ENCODE data around the gene PYHIN1.

Gene PYHIN1

DNA sequence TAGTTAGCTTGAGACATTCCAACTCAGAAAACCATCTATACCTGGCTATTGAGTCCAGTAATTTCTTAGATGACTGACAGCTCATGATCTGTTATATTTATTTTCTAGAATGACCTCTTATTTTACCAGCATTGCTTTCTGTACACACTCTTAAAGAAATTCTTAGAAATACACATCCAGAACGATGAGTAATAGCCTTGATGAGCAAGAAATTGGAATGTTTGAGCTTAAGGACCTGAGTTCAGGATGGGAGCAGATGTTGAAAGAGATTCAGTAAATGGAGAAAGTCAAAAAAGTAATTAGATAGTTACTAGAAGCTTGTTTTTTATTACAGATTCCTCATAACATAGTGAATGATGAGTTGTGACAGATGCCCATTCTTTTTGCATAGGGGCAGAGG is 11.7 kb downstream of the PYHIN1 start:
- Histone ChIP-seq H3K4me1 (ENCODE audit: insufficient read depth, low read length, severe bottlenecking) (no peaks in the 10 kb centered on the region), H3K27me3 (ENCODE audit: insufficient read depth, low read length) (no peaks in the 10 kb centered on the region), H3K27ac (ENCODE audit: low read depth, low read length, poor library complexity, severe bottlenecking) (no peak overlapping the region), H3K36me3 (ENCODE audit: insufficient read depth, low read length) (peaks cover 6% of the 10 kb centered on the region; the same call in 1 of the 2 replicates), H3K4me3 (ENCODE audit: low read depth, low read length, poor library complexity, severe bottlenecking) (no peak overlapping the region), H3K9ac (ENCODE audit: low read length) (no peak overlapping the region), H2AFZ (ENCODE audit: low read length) (no peak overlapping the region), H3K9me3 (ENCODE audit: low read length) (no peaks in the 10 kb centered on the region), H3K4me2 (ENCODE audit: low read length) (no peak overlapping the region), H3K79me2 (ENCODE audit: insufficient read depth, low read length) (no peaks in the 10 kb centered on the region), H3F3A (ENCODE audit: insufficient read depth, low read length) (no peaks in the 10 kb centered on the region), H3K9me2 (ENCODE audit: low read depth, low read length) (no peaks in the 10 kb centered on the region), H4K20me1 (ENCODE audit: insufficient read depth, low read length) (no peaks in the 10 kb centered on the region)
- TF ChIP-seq, protein P1, sequence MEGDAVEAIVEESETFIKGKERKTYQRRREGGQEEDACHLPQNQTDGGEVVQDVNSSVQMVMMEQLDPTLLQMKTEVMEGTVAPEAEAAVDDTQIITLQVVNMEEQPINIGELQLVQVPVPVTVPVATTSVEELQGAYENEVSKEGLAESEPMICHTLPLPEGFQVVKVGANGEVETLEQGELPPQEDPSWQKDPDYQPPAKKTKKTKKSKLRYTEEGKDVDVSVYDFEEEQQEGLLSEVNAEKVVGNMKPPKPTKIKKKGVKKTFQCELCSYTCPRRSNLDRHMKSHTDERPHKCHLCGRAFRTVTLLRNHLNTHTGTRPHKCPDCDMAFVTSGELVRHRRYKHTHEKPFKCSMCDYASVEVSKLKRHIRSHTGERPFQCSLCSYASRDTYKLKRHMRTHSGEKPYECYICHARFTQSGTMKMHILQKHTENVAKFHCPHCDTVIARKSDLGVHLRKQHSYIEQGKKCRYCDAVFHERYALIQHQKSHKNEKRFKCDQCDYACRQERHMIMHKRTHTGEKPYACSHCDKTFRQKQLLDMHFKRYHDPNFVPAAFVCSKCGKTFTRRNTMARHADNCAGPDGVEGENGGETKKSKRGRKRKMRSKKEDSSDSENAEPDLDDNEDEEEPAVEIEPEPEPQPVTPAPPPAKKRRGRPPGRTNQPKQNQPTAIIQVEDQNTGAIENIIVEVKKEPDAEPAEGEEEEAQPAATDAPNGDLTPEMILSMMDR (IDR thresholded peaks at IDR 0.05; ENCODE audit: low read length), result no peak
- no peak for TF ChIP-seq EZH2 (IDR thresholded peaks at IDR 0.05; ENCODE audit: borderline replicate concordance, low read length)

DNA sequence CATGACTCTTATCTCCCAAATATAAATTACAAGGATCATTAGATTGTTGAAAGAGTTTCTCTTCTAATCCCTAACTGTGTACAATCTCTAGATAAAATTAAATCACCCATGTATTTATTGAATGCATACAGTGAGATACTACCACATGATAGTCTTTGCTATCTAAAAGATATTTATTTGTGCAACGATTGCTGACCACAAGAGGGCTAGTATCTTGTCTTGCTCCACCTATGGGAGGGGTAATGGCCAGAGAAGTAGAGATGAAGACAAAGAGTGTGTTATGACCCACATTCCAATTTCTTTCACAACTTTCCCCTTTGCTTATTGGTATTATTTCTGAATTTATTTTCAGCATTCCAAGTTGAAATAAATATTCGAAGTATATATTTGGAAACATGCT is 13.7 kb downstream of the PYHIN1 start:
- Histone ChIP-seq H3K9me3 (ENCODE audit: low read length) (no peaks in the 10 kb centered on the region), H3K4me3 (ENCODE audit: low read depth, low read length, poor library complexity, severe bottlenecking) (no peak overlapping the region), H3K27me3 (ENCODE audit: insufficient read depth, low read length) (no peaks in the 10 kb centered on the region), H3K9me2 (ENCODE audit: low read depth, low read length) (no peaks in the 10 kb centered on the region), H3F3A (ENCODE audit: insufficient read depth, low read length) (no peaks in the 10 kb centered on the region), H3K9ac (ENCODE audit: low read length) (no peak overlapping the region), H3K4me2 (ENCODE audit: low read length) (no peak overlapping the region), H3K36me3 (ENCODE audit: insufficient read depth, low read length) (peaks cover 6% of the 10 kb centered on the region; the same call in 1 of the 2 replicates), H3K27ac (ENCODE audit: low read depth, low read length, poor library complexity, severe bottlenecking) (no peak overlapping the region), H2AFZ (ENCODE audit: low read length) (no peak overlapping the region), H3K4me1 (ENCODE audit: insufficient read depth, low read length, severe bottlenecking) (no peaks in the 10 kb centered on the region), H3K79me2 (ENCODE audit: insufficient read depth, low read length) (no peaks in the 10 kb centered on the region), H4K20me1 (ENCODE audit: insufficient read depth, low read length) (no peaks in the 10 kb centered on the region)
- TF ChIP-seq, protein P1 (IDR thresholded peaks at IDR 0.05; ENCODE audit: low read length), result no peak; the same call in 1 of the 2 replicates
- TF ChIP-seq EZH2 (IDR thresholded peaks at IDR 0.05; ENCODE audit: borderline replicate concordance, low read length), result no peak

- no peaks in the 10 kb centered on the region for H3K9me3 ChIP-seq (ENCODE audit: low read length)
- peaks cover 8% of the 10 kb centered on the region for H3K4me1 ChIP-seq (ENCODE audit: insufficient read depth, low read length, severe bottlenecking)
- TF ChIP-seq, protein P1 (IDR thresholded peaks at IDR 0.05; ENCODE audit: low read length), result no peak
- TF ChIP-seq EZH2 (IDR thresholded peaks at IDR 0.05; ENCODE audit: borderline replicate concordance, low read length), result no peak
- no peaks in the 10 kb centered on the region for H3K79me2 ChIP-seq (ENCODE audit: insufficient read depth, low read length)
- H2AFZ ChIP-seq (ENCODE audit: low read length), result no peak overlapping the region
- H3K4me3 ChIP-seq (ENCODE audit: low read depth, low read length, poor library complexity, severe bottlenecking), result no peak overlapping the region
- no peak overlapping the region for H3K4me2 ChIP-seq (ENCODE audit: low read length)
- H3K9me2 ChIP-seq (ENCODE audit: low read depth, low read length), result no peaks in the 10 kb centered on the region
- no peaks in the 10 kb centered on the region for H3F3A ChIP-seq (ENCODE audit: insufficient read depth, low read length)
- peaks cover 6% of the 10 kb centered on the region; the same call in 1 of the 2 replicates for H3K36me3 ChIP-seq (ENCODE audit: insufficient read depth, low read length)
- H4K20me1 ChIP-seq (ENCODE audit: insufficient read depth, low read length), result no peaks in the 10 kb centered on the region
- no peak overlapping the region for H3K27ac ChIP-seq (ENCODE audit: low read depth, low read length, poor library complexity, severe bottlenecking)
- no peaks in the 10 kb centered on the region for H3K27me3 ChIP-seq (ENCODE audit: insufficient read depth, low read length)
- H3K9ac ChIP-seq (ENCODE audit: low read length), result no peak overlapping the region
Observed at GRCh38 chr1:158946785-158947184, 15.4 kb downstream of the PYHIN1 start.

Measured in OCI-LY1 (cell line).